Mucosa of descending colon (tissue), 3 donors: ENCODE measurements around the gene BMPER. TPM values are rescaled to one million over a fixed set of nuclear protein-coding genes. Genes with fewer than 3 reads are reported as not detected.

Experiments used
- ATAC-seq: fragments of 200-7000 bp; cut with Tn5 transposase; one replicate; pipeline ENCODE4 v1.9.1; 2020; ENCODE audit warnings: mild to moderate bottlenecking, moderate library complexity
- DNase-seq, 3 donors: peaks; one replicate each; pipeline ENCODE4 v3.0.0-alpha.2; 2020
- H3K36me3 ChIP-seq: fragments of 200-600 bp; one replicate; pipeline ENCODE4 v1.8.0; 2021; ENCODE audit warnings: low read depth, mild to moderate bottlenecking
- H3K4me1 ChIP-seq: fragments of 200-600 bp; one replicate; pipeline ENCODE4 v1.8.0; 2021; ENCODE audit warnings: low read depth, mild to moderate bottlenecking
- H3K4me3 ChIP-seq: fragments of 200-600 bp; one replicate; pipeline ENCODE4 v1.8.0; 2021; ENCODE audit warnings: mild to moderate bottlenecking
- H3K9me3 ChIP-seq: fragments of 200-600 bp; one replicate; pipeline ENCODE4 v1.8.0; 2021; ENCODE audit warnings: mild to moderate bottlenecking
- intact Hi-C, 2 donors: fragments of 100-400 bp; cut with DNase I in 1 of 2; cut with micrococcal nuclease in 1 of 2; formaldehyde crosslinking; loops; one replicate each; pipeline versions ENCODE4 v1.11.0 to v1.11.1; 2022; cut with DNase I, micrococcal nuclease
- total RNA-seq, 3 donors: library from RNA; stranded (reverse); fragmentation: NEBNext Ultra II Directional in 2 of 3; extraction: Animal tissue kit (Norgen Biotek cat#: 25700) in 2 of 3; gene quantifications; one replicate each; pipeline versions ENCODE4 v1.2.1 to v1.2.4, GENCODE V29; 2021 to 2023
- TF ChIP-seq, protein P1 (sequence below): fragments of 200-600 bp; IDR thresholded peaks from one replicate; pipeline ENCODE4 v1.8.0; 2022; ENCODE audit warnings: antibody characterized with exemption, mild to moderate bottlenecking
- donor health status: DM: no; HTN: no; CAD: no; lungs with moderate emphysema.
- donor health status: DM: no; HTN: no; CAD: no.
- donor health status: DM: no; HTN: yes; CAD: no.

BMPER gene
- total RNA-seq, 3 donors from 2014 or later, result 1.3 to 2.0 (median 1.4) TPM

DNA sequence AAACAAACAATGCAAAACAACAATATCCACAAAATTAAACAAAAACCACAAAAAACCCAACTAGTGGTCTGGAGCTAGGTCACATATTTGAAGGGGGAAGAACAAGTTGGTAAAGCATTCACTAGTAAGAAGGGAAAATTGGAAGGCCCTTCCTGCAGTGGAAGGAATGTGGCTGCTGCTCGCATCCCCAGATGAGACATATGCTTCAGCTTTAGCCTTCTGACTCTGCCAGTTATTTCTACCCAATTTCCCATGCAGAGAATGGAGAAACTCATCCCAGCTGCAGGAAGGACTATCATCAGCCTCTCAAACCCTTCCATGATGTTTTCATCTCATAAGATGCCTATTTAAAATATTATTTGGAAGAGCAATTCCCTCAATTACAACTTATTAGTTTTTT, 176.6 kb downstream of the BMPER start:
- Histone ChIP-seq H3K9me3 (no peaks in the 10 kb centered on the region), H3K4me3 (no peak overlapping the region), H3K4me1 (no peaks in the 10 kb centered on the region), H3K36me3 (no peaks in the 10 kb centered on the region)
- TF ChIP-seq, protein P1, sequence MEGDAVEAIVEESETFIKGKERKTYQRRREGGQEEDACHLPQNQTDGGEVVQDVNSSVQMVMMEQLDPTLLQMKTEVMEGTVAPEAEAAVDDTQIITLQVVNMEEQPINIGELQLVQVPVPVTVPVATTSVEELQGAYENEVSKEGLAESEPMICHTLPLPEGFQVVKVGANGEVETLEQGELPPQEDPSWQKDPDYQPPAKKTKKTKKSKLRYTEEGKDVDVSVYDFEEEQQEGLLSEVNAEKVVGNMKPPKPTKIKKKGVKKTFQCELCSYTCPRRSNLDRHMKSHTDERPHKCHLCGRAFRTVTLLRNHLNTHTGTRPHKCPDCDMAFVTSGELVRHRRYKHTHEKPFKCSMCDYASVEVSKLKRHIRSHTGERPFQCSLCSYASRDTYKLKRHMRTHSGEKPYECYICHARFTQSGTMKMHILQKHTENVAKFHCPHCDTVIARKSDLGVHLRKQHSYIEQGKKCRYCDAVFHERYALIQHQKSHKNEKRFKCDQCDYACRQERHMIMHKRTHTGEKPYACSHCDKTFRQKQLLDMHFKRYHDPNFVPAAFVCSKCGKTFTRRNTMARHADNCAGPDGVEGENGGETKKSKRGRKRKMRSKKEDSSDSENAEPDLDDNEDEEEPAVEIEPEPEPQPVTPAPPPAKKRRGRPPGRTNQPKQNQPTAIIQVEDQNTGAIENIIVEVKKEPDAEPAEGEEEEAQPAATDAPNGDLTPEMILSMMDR, result no peak
- intact Hi-C loops, result no loop called here
- ATAC-seq, result no peak
- DNase-seq, result no peak

DNA sequence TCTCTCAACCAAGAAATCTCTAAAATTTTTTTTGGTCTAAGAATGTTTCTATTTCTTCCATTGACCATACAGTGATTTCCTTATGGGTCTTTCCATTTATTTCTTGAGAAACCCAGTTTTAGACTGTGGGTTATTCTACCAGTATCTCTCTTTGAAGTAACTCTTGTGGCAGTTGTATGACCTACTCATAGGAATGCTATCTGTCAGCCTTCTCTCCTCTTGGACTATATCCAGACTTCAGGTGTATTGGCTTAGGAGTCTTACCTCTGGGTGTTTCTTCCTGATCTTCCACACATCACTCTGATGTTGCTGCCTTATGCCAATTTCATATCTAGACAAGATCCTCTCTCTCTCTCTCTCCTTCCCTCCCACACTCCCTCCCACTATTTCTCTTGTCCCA, 178.1 kb downstream of the BMPER start:
- ATAC-seq (no peak), DNase-seq (no peak)
- Histone ChIP-seq H3K9me3 (no peaks in the 10 kb centered on the region), H3K4me3 (no peak overlapping the region), H3K4me1 (no peaks in the 10 kb centered on the region), H3K36me3 (no peaks in the 10 kb centered on the region)
- intact Hi-C loops, result no loop called here
- TF ChIP-seq, protein P1, result no peak

DNA sequence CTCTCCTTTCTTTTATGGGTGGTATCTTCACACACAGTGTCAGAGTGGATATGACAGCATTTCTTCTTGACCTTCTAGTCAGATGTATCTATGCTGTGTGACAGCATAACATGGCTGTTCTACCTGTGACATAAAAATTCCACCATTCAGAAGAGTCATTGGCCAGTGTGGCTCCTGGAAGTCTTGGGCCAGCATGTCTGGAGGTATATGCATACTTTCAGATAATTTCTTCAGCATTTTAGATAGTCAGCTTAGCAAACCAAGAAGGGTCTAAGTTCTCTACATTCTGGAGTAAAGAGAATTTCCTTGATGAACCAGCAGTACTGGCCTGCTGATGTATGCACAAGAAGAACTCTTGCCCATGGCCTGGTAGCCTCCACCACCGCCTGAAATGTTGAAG, 179.3 kb downstream of the BMPER start:
- no peaks in the 10 kb centered on the region for H3K36me3 ChIP-seq
- H3K4me3 ChIP-seq, result no peak overlapping the region
- H3K9me3 ChIP-seq, result no peaks in the 10 kb centered on the region
- ATAC-seq (no peak), DNase-seq (no peak)
- no peaks in the 10 kb centered on the region for H3K4me1 ChIP-seq
- intact Hi-C loops, result no loop called here
- TF ChIP-seq, protein P1, result no peak

DNA sequence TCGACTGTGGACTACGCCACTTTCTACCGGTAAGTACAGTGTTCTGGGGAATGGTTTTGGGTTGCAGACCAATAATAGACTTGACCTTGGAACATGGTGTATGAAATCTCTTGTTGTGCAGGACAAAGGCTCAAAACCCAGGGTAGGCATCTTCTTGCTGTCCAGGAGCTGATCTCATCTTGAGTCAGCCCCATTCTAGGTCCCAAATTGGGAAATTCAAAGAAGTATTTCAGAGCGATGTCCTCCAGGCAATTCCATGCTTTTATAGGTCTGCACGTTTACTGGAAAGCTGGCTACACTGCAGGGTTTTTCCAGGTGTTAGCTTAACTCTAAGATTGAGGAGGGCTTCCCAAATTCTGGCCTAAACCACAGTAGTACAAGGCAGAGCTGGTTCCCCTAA, 180.7 kb downstream of the BMPER start:
- H3K9me3 ChIP-seq, result no peaks in the 10 kb centered on the region
- intact Hi-C loops, result no loop called here
- no peaks in the 10 kb centered on the region for H3K4me1 ChIP-seq
- TF ChIP-seq, protein P1, result no peak
- ATAC-seq (no peak), DNase-seq (no peak)
- H3K36me3 ChIP-seq, result no peaks in the 10 kb centered on the region
- no peak overlapping the region for H3K4me3 ChIP-seq

DNA sequence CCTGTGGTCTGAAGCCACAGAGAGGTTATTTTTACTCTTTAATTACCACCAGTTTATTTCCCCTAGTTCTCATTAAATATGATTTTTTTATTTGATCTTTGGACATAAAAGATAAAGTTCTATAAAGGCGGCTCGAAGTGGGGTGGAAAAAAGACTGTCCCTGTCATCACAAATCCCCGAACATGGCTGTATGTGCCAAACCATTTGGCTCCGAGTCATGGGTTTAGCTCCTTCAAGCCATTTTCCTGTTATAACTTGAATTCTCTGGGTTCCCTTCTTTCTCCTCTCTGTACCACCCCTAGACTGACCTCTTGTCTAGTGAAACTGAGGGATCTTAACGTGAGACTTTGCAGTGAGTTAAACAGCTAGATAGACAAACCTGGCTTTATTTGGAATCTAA, 181.6 kb downstream of the BMPER start:
- ATAC-seq (no peak), DNase-seq (no peak)
- Histone ChIP-seq H3K4me1 (no peaks in the 10 kb centered on the region), H3K36me3 (no peaks in the 10 kb centered on the region), H3K9me3 (no peaks in the 10 kb centered on the region), H3K4me3 (no peak overlapping the region)
- TF ChIP-seq, protein P1, result no peak
- intact Hi-C loops, result no loop called here
